ENCODE measurements around the gene NIPAL3. TPM values are rescaled to one million over a fixed set of nuclear protein-coding genes. Genes with fewer than 3 reads are reported as not detected.

NIPAL3 gene
- total and polyA plus RNA-seq, 2 donors from 2014 or later: 13.5 to 46.4 TPM

DNA sequence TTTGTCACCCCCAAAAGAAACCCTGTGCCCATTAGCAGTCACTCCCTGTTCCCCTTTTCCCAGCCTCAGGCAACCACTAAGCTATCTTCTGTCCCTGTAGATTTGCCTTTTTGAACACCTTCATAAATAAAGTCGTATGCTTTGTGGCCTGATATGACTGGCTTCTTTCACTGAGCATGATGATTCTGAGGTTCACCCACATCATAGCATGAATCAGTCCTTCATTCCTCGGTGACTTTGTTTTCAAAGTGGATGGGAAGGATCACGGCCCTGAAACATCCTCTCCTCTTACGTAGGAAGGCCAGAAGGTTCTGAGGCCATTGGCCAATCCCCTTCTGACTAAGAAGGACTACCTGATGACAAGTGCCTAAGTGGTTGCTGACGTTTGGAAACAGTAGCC lies 39.1 kb downstream of the NIPAL3 start:
- Histone ChIP-seq H3K4me3 (ENCODE audit: low read length in 3 of 3) (no peak overlapping the region), H3K9me3 (ENCODE audit: control insufficient read depth in 2 of 3, insufficient read depth in 1 of 3, low read length in 3 of 3) (no peaks in the 10 kb centered on the region), H3K36me3 (ENCODE audit: control insufficient read depth in 2 of 3, insufficient read depth in 3 of 3, low read length in 3 of 3) (peaks cover 0 to 11% (median 6%) of the 10 kb centered on the region in 3 donors), H3K4me1 (ENCODE audit: control insufficient read depth in 2 of 3, insufficient read depth in 2 of 3, low read depth in 1 of 3, low read length in 3 of 3) (peaks cover 0 to 2% (median 0%) of the 10 kb centered on the region in 3 donors), H3K27ac (ENCODE audit: low read depth in 2 of 2, low read length in 2 of 2) (no peak overlapping the region), H3K9ac (ENCODE audit: low read length in 3 of 3) (no peak overlapping the region), H3K27me3 (ENCODE audit: control insufficient read depth, insufficient read depth, low read length) (no peaks in the 10 kb centered on the region)
- no peak for TF ChIP-seq CTCF (IDR thresholded peaks at IDR 0.05; ENCODE audit: borderline replicate concordance, extremely low read depth, insufficient read depth)
- no peak for FAIRE-seq
- no peak for DNase-seq
- intact Hi-C loops (cut with DNase I): no loop called here

DNA sequence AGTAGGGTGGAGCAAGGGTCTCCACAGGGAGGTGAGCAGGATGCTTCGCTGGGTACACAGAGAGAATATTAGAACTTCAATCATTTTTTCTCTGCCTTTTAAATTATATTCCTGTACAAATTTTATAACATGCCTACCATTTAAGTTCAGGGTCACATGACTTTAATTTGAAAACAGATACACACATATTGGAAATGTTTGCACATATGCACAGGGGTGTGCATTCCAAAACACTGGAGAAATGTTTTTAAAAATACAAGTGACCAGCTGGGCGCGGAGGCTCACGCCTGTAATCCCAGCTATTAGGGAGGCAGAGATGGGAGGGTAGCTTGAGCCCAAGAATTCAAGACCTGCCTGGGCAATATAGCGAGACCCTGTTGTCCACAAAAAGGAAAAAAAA lies 39.7 kb downstream of the NIPAL3 start:
- no peak for TF ChIP-seq CTCF (IDR thresholded peaks at IDR 0.05; ENCODE audit: borderline replicate concordance, extremely low read depth, insufficient read depth)
- peaks cover 0 to 11% (median 3%) of the 10 kb centered on the region in 3 donors for H3K36me3 ChIP-seq (ENCODE audit: control insufficient read depth in 2 of 3, insufficient read depth in 3 of 3, low read length in 3 of 3)

DNA sequence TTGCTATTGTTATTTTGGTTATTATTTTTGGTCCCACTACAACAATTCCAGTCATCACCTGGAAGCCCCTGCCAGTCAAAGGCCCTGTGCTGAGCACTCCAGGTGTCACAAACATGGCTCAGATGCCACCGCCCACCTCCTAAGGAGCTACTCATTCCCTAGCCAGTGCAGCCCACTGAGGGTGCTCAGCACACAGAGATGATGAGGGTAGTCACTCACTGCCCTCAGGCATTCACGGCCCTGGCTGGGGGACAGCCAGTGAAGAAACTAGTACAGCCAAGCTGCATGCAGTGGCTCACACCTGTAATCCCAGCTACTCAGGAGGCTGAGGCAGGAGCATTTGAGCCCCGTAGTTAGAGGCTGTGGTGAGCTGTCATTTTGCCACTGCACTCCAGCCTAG lies 42.3 kb downstream of the NIPAL3 start:
- peaks cover 0 to 7% (median 0%) of the 10 kb centered on the region in 3 donors for H3K36me3 ChIP-seq (ENCODE audit: control insufficient read depth in 2 of 3, insufficient read depth in 3 of 3, low read length in 3 of 3)
- FAIRE-seq: no peak
- intact Hi-C loops (cut with DNase I): no loop called here

More for the DNA sequence above, 39.7 kb downstream of the NIPAL3 start:
- DNase-seq (no peak), FAIRE-seq (no peak)
- no peaks in the 10 kb centered on the region for H3K27me3 ChIP-seq (ENCODE audit: control insufficient read depth, insufficient read depth, low read length)
- H3K27ac ChIP-seq (ENCODE audit: low read depth in 2 of 2, low read length in 2 of 2): no peak overlapping the region
- H3K9ac ChIP-seq (ENCODE audit: low read length in 3 of 3): no peak overlapping the region
- peaks cover 0 to 4% (median 0%) of the 10 kb centered on the region in 3 donors for H3K4me1 ChIP-seq (ENCODE audit: control insufficient read depth in 2 of 3, insufficient read depth in 2 of 3, low read depth in 1 of 3, low read length in 3 of 3)
- no peaks in the 10 kb centered on the region for H3K9me3 ChIP-seq (ENCODE audit: control insufficient read depth in 2 of 3, insufficient read depth in 1 of 3, low read length in 3 of 3)
- H3K4me3 ChIP-seq (ENCODE audit: low read length in 3 of 3): no peak overlapping the region
- intact Hi-C loops (cut with DNase I): no loop called here

More for the DNA sequence above, 42.3 kb downstream of the NIPAL3 start:
- no peaks in the 10 kb centered on the region for H3K9me3 ChIP-seq (ENCODE audit: control insufficient read depth in 2 of 3, insufficient read depth in 1 of 3, low read length in 3 of 3)
- no peak overlapping the region for H3K27ac ChIP-seq (ENCODE audit: low read depth in 2 of 2, low read length in 2 of 2)
- no peak for DNase-seq
- peaks cover 0 to 4% (median 0%) of the 10 kb centered on the region in 3 donors for H3K4me1 ChIP-seq (ENCODE audit: control insufficient read depth in 2 of 3, insufficient read depth in 2 of 3, low read depth in 1 of 3, low read length in 3 of 3)
- H3K4me3 ChIP-seq (ENCODE audit: low read length in 3 of 3): no peak overlapping the region
- no peak overlapping the region for H3K9ac ChIP-seq (ENCODE audit: low read length in 3 of 3)
- no peak for TF ChIP-seq CTCF (IDR thresholded peaks at IDR 0.05; ENCODE audit: borderline replicate concordance, extremely low read depth, insufficient read depth)
- H3K27me3 ChIP-seq (ENCODE audit: control insufficient read depth, insufficient read depth, low read length): no peaks in the 10 kb centered on the region
